GM12891 (cell line): ENCODE measurements around the gene ADGRV1.
"Not testable (repeated sequence)": the region's sequence is repeated elsewhere in the genome, so short reads cannot be mapped to it uniquely, and the experiment has no call there.

ENCODE experiments used
- DNase-seq: peaks from one replicate; pipeline ENCODE4 v3.0.0; 2011; ENCODE audit warnings: low spot score; ENCODE audit not compliant: insufficient read length
- FAIRE-seq: peaks from 2 replicates; lab custom pipeline; 2011; peaks lifted over from hg19 to GRCh38; lab: Jason Lieb, UNC
- PAX5 ChIP-seq: IDR thresholded peaks from 2 replicates; pipeline ENCODE4 v1.6.1; 2011; ENCODE audit warnings: low read length, moderate library complexity, mild to moderate bottlenecking; ENCODE audit not compliant: insufficient read depth, severe bottlenecking
- POLR2A ChIP-seq: IDR thresholded peaks from 2 replicates; pipeline ENCODE4 v1.6.1; 2011; ENCODE audit warnings: low read depth, low read length, control low read depth
- POLR2AphosphoS5 ChIP-seq: IDR thresholded peaks from 2 replicates; pipeline ENCODE4 v1.6.1; 2011; ENCODE audit warnings: low read depth, low read length, control low read depth
- POU2F2 ChIP-seq: IDR thresholded peaks from 2 replicates; pipeline ENCODE4 v1.6.1; 2011; ENCODE audit warnings: low read depth, mild to moderate bottlenecking, control low read depth, low read length, moderate library complexity
- SPI1 ChIP-seq: IDR thresholded peaks from 2 replicates; pipeline ENCODE4 v1.6.1; 2011; ENCODE audit warnings: low read depth, low read length, control low read depth
- TAF1 ChIP-seq: IDR thresholded peaks from 2 replicates; pipeline ENCODE4 v1.6.1; 2011; ENCODE audit warnings: low read depth, low read length, control low read depth

Gene ADGRV1

DNA sequence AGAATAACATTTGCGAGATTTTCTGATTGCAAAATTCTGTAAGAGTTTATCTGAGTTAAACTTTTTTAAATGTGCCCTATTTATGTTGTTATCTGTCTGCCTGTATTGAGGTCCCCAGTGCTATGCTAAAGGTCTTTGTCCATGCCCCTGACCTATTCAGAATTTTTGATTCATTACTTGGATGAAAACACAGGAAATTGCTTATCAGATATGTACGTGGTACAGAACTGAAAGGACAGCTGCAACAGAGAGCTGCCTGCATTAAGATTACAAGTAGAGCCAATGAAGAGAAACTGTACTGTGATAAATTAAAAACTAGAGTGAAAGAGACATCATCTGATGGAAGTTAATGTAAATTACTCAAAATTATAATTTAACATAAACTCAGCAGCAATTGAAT, 408.8 kb downstream of the ADGRV1 start:
- FAIRE-seq = no peak
- TF ChIP-seq POLR2AphosphoS5 = no peak
- TF ChIP-seq PAX5 = no peak

GRCh38 chr5:90967851-90968250, 409.3 kb downstream of the ADGRV1 start:
- DNase-seq (no peak), FAIRE-seq (no peak)
- no peak for TF ChIP-seq POLR2A

More for the DNA sequence above, 408.8 kb downstream of the ADGRV1 start:
- no peak for DNase-seq

DNA sequence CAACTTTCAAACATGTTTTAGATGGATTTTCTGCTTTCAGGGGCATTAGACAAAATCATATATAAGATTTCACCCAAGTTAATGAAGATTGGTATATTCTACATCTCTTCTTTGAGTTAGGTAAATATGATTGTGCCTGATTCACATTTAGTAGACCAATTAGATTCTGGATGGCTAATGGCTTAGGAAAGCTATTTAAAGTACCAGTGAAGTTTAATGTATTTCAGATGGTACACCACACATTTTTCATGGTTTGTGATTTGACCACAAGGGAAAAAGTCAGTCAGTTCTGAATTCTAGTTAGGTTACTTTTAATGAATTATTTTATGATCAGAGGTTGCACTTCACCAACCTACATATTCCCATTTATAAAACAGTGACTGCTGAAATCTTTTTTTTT, 409.7 kb downstream of the ADGRV1 start:
- no peak for TF ChIP-seq PAX5
- no peak for TF ChIP-seq TAF1
- TF ChIP-seq POLR2A = no peak
- no peak for TF ChIP-seq SPI1
- TF ChIP-seq POLR2AphosphoS5 = no peak
- no peak for TF ChIP-seq POU2F2
- DNase-seq (no peak), FAIRE-seq (no peak)

DNA sequence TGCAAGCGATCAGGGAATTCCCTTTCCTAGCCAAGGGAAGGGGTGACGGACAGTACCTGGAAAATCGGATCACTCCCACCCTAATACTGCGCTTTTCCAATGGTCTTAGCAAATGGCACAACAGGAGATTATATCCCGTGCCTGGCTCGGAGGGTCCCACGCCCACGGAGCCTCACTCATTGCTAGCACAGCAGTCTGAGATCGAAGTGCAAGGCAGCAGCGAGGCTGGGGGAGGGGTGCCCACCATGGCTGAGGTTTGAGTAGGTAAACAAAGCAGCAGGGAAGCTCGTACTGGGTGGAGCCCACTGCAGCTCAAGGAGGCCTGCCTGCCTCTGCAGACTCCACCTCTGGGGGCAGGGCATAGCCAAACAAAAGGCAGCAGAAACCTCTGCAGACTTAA, 411.3 kb downstream of the ADGRV1 start:
- not testable (repeated sequence) for FAIRE-seq, DNase-seq

- no peak for TF ChIP-seq POU2F2
- TF ChIP-seq SPI1 = no peak
- TF ChIP-seq POLR2A = no peak
- no peak for TF ChIP-seq POLR2AphosphoS5
- no peak for TF ChIP-seq PAX5
- TF ChIP-seq TAF1 = no peak
- FAIRE-seq (no peak), DNase-seq (no peak)
Observed at GRCh38 chr5:90981177-90981576, 422.6 kb downstream of the ADGRV1 start.

GRCh38 chr5:90981821-90982220, 423.2 kb downstream of the ADGRV1 start:
- no peak for DNase-seq
- no peak for FAIRE-seq
- TF ChIP-seq POU2F2 (no peak), SPI1 (no peak), POLR2A (no peak), POLR2AphosphoS5 (no peak)

DNA sequence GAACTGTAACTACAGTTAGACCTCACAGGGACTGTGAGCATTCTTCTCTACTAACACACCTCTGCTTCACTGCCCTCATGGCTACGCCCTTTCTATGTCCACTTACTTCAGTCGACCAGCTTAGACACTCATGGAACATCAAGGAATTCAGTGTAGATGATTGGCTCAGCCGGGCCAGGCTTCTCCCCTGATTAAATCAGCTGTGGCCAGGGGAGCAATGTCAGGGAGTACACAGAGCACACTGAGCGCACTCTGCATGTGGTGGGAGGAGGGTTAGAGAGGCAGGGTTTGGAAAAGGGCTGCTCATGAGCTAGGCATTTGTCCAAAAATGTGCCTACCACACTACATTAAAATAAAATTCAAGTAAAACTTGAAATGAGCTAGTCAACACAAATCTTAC, 424.0 kb downstream of the ADGRV1 start:
- no peak for FAIRE-seq
- DNase-seq = no peak
- TF ChIP-seq POU2F2 (no peak), POLR2A (no peak), PAX5 (no peak), SPI1 (no peak), POLR2AphosphoS5 (no peak), TAF1 (no peak)

DNA sequence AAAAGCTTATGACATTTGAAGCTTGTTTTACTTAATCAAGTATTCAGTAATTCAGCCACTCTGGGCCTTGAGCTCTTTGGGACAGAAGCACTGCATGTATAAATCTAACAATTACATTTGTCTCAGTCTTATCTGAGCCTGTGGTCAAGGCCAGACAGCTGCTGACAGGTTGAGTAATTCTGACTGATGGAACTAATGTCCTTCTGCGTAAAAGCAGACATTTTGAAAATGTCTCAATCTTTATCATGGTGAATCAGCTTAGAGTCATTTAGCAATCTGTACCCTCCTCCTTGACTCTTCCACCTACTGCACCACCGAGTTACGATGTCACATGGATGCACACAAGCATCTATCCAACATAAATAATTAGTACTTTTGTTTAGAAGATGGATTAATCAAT, 424.6 kb downstream of the ADGRV1 start:
- no peak for FAIRE-seq
- no peak for DNase-seq
- TF ChIP-seq SPI1 = no peak
- TF ChIP-seq TAF1 = no peak
- TF ChIP-seq POLR2A = no peak
- no peak for TF ChIP-seq PAX5
- no peak for TF ChIP-seq POLR2AphosphoS5
- TF ChIP-seq POU2F2 = no peak

- FAIRE-seq = no peak
- DNase-seq = no peak
- TF ChIP-seq SPI1 = no peak
- TF ChIP-seq POLR2AphosphoS5 = no peak
- no peak for TF ChIP-seq TAF1
- TF ChIP-seq POLR2A = no peak
- TF ChIP-seq POU2F2 = no peak
- no peak for TF ChIP-seq PAX5
Observed at GRCh38 chr5:90983711-90984124, 425.1 kb downstream of the ADGRV1 start.

- no peak for DNase-seq
- FAIRE-seq = no peak
Observed at GRCh38 chr5:90985341-90985740, 426.7 kb downstream of the ADGRV1 start.

DNA sequence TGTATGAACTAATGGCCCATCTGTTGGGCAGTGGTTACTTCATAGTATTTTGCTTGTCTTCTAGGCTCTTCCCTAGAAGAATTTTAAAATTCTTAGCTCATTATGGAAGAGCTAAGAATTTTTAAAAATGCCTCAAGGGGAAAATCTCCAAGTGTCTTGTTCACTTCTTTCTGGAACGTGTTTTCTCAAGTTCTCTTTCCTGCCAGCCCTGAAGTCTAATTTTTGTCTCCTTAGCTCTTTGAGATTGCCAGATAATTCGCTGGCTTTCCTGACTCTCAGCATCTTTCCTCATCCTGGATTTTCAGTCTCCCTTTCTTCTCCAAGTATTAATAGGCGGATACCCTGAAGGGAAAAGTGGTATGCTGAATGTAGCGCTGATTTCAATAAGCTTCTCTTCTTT, 429.1 kb downstream of the ADGRV1 start:
- FAIRE-seq = no peak
- no peak for TF ChIP-seq TAF1
- TF ChIP-seq POLR2A = no peak
- DNase-seq = no peak

More at GRCh38 chr5:90985341-90985740, 426.7 kb downstream of the ADGRV1 start:
- TF ChIP-seq PAX5 (no peak), TAF1 (no peak), POU2F2 (no peak), POLR2A (no peak)

GRCh38 chr5:90991201-90991600, 432.6 kb downstream of the ADGRV1 start:
- DNase-seq (no peak), FAIRE-seq (no peak)
- TF ChIP-seq SPI1 (no peak), POU2F2 (no peak), POLR2A (no peak), POLR2AphosphoS5 (no peak), TAF1 (no peak), PAX5 (no peak)
